Breast epithelium (tissue), 3 donors: ENCODE measurements around the gene MAP3K2.

Experiments
- POLR2A ChIP-seq: fragments of 450-650 bp; IDR thresholded peaks from one replicate; pipeline ENCODE4 v1.6.1; 2016; ENCODE audit warnings: antibody characterized with exemption, mild to moderate bottlenecking, moderate library complexity
- POLR2AphosphoS5 ChIP-seq, 3 donors: sonication (generic); formaldehyde crosslinking; IDR thresholded peaks; one replicate each; pipeline ENCODE4 v1.6.1; 2017; ENCODE audit warnings: antibody characterized with exemption in 3 of 3
- TF ChIP-seq, protein P1 (sequence below), 3 donors: fragments of 450-650 bp; IDR thresholded peaks; one replicate each; pipeline ENCODE4 v1.5.1; 2016 to 2017; ENCODE audit warnings: antibody characterized with exemption in 3 of 3, mild to moderate bottlenecking in 3 of 3, moderate library complexity in 3 of 3

DNA sequence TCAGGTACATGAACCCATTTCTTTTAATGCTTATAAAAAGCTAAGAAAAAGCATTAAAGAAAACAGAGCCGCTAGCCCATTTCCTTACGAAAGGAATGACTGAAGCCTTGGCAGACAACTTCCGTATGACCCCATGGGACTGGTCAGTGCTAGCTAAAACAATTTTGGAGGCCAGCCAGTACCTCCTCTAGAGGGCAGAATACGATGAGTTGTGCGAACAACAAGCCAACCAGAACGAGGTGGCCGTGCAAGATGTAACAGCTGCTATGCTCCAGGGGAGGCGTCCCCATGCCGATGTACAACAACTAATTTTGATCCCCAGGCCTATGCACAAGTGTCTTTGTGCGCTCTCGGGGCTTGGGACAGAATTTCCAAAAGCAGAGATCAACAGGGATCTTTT, 16.7 kb downstream of the MAP3K2 start:
- TF ChIP-seq POLR2A (no peak), POLR2AphosphoS5 (IDR thresholded peaks at IDR 0.05) (no peak)
- TF ChIP-seq, protein P1, sequence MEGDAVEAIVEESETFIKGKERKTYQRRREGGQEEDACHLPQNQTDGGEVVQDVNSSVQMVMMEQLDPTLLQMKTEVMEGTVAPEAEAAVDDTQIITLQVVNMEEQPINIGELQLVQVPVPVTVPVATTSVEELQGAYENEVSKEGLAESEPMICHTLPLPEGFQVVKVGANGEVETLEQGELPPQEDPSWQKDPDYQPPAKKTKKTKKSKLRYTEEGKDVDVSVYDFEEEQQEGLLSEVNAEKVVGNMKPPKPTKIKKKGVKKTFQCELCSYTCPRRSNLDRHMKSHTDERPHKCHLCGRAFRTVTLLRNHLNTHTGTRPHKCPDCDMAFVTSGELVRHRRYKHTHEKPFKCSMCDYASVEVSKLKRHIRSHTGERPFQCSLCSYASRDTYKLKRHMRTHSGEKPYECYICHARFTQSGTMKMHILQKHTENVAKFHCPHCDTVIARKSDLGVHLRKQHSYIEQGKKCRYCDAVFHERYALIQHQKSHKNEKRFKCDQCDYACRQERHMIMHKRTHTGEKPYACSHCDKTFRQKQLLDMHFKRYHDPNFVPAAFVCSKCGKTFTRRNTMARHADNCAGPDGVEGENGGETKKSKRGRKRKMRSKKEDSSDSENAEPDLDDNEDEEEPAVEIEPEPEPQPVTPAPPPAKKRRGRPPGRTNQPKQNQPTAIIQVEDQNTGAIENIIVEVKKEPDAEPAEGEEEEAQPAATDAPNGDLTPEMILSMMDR (IDR thresholded peaks at IDR 0.05): no peak
